OCI-LY1 (cell line): ENCODE data around the gene NBL1.

Experiments used
- CTCF ChIP-seq: fragments of 200-600 bp; sonication (generic), shearing (Covaris generic); IDR thresholded peaks from 2 replicates; pipeline ENCODE4 v1.5.1; 2017; ENCODE audit warnings: mild to moderate bottlenecking, antibody characterized with exemption, low read length, moderate library complexity, mixed read lengths
- EZH2 ChIP-seq: fragments of 200-600 bp; sonication (generic), shearing (Covaris generic); IDR thresholded peaks from 2 replicates; pipeline ENCODE4 v1.8.0; 2017; ENCODE audit warnings: borderline replicate concordance, mixed run types, mild to moderate bottlenecking, antibody characterized with exemption, low read length, moderate library complexity, mixed read lengths

- no peak for TF ChIP-seq CTCF
- no peak for TF ChIP-seq EZH2
Measured at GRCh38 chr1:19613171-19613703, 30.9 kb upstream of the NBL1 start.
